Peyer's patch (tissue), 4 donors: ENCODE measurements around the gene RCHY1.
"Not testable (repeated sequence)": the region's sequence is repeated elsewhere in the genome, so short reads cannot be mapped to it uniquely, and the experiment has no call there.

Experiments used
- CTCF ChIP-seq, 6 experiments: fragments of 450-650 bp in 4 of 6; fragments of 200-600 bp in 2 of 6; sonication (generic) in 1 of 6; IDR thresholded peaks; one replicate each; pipeline ENCODE4 v1.5.1; 2017 to 2019; ENCODE audit warnings: antibody characterized with exemption in 6 of 6, mild to moderate bottlenecking in 3 of 6, moderate library complexity in 1 of 6
- POLR2A ChIP-seq, 2 donors: fragments of 450-650 bp; IDR thresholded peaks; one replicate each; pipeline ENCODE4 v1.5.1; 2017; ENCODE audit warnings: antibody characterized with exemption in 2 of 2, mild to moderate bottlenecking in 2 of 2, moderate library complexity in 2 of 2

- TF ChIP-seq CTCF, POLR2A (IDR thresholded peaks at IDR 0.05): not testable (repeated sequence)
Observed at GRCh38 chr4:75531536-75532143, 17.4 kb upstream of the RCHY1 start.
